Measurements from ENCODE around the gene FHL3.
"Not testable (repeated sequence)": the region's sequence is repeated elsewhere in the genome, so short reads cannot be mapped to it uniquely, and the experiment has no call there.

The FHL3 gene

DNA sequence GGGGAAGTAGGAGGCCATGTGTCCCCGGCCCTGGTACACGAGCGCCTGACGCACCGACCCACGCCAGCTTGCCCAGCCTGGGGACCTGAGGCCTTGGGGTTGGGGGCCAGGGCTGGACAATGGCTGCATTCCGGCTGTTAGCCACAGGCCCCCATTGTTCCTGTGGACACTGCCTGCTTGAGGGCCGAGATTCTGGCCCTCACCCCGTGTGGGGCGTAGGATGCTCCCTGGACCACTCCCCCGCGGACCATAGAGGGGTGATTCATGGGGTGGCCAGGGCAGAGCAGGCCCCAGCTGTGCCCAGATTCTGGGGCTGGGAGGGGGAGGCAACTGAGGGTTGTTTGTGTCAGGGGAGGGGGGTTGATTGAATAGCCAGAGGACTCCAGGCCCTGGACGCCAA lies 29.6 kb upstream of the FHL3 start:
- Histone ChIP-seq H3K27me3 (ENCODE audit: insufficient read depth, low read length, poor library complexity) (no peaks in the 10 kb centered on the region), H3K27ac (ENCODE audit: low read depth, low read length) (no peak overlapping the region), H3K56ac (ENCODE audit: low read length) (no peak overlapping the region), H3K79me2 (ENCODE audit: control insufficient read depth, insufficient read depth, low read length) (no peaks in the 10 kb centered on the region), H2BK15ac (replicated peaks; ENCODE audit: low read depth) (no peak overlapping the region), H2BK5ac (ENCODE audit: low read length) (no peak overlapping the region), H3K9ac (ENCODE audit: low read length) (no peak overlapping the region), H3K4me1 (ENCODE audit: control insufficient read depth, low read depth, low read length) (peaks cover 5% of the 10 kb centered on the region), H2AK5ac (ENCODE audit: low read length) (no peak overlapping the region), H3K79me1 (ENCODE audit: low read length) (no peaks in the 10 kb centered on the region), H3K4ac (ENCODE audit: low read depth, low read length) (no peak overlapping the region), H3K18ac (ENCODE audit: low read length) (no peak overlapping the region), H2BK120ac (ENCODE audit: low read depth, low read length) (no peak overlapping the region), H3K36me3 (ENCODE audit: control insufficient read depth, insufficient read depth, low read length) (no peaks in the 10 kb centered on the region), H3K4me3 (ENCODE audit: low read length) (no peak overlapping the region), H4K8ac (ENCODE audit: low read depth, low read length) (no peak overlapping the region), H3K4me2 (ENCODE audit: low read length) (no peak overlapping the region), H4K5ac (ENCODE audit: low read length) (no peak overlapping the region), H3K23ac (ENCODE audit: low read length) (no peak overlapping the region)
- WGBS (ENCODE audit: extremely low coverage, insufficient coverage, low lambda C conversion rate) = no CpG with 5 or more reads among the region's 13 CpGs
- DNase-seq = no peak

DNA sequence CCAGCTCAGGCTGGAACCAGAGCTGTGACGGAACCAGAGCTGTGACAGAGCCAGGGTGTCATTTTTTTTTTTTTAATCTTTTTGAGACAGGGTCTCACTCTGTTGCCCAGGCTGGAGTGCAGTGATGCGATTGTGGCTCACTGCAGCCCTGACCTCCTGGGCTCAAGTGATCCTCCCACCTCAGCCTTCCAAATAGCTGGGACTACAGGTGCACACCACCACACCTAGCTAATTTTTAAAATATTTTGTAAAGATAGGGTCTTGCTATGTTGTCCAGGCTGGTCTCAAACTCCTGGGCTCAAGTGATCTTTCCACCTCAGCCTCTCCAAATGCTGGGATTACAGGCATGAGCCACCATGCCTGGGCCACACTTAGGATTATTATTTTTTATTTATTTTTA lies 27.7 kb upstream of the FHL3 start:
- H4K8ac ChIP-seq (ENCODE audit: low read depth, low read length); H2BK15ac ChIP-seq (replicated peaks; ENCODE audit: low read depth); H4K5ac ChIP-seq (ENCODE audit: low read length); H3K4me2 ChIP-seq (ENCODE audit: low read length); H3K18ac ChIP-seq (ENCODE audit: low read length); H3K79me2 ChIP-seq (ENCODE audit: control insufficient read depth, insufficient read depth, low read length); H3K4ac ChIP-seq (ENCODE audit: low read depth, low read length); H3K4me3 ChIP-seq (ENCODE audit: low read length); H3K27ac ChIP-seq (ENCODE audit: low read depth, low read length); DNase-seq; H3K23ac ChIP-seq (ENCODE audit: low read length); H2BK120ac ChIP-seq (ENCODE audit: low read depth, low read length); H2BK5ac ChIP-seq (ENCODE audit: low read length); H3K9ac ChIP-seq (ENCODE audit: low read length); H3K36me3 ChIP-seq (ENCODE audit: control insufficient read depth, insufficient read depth, low read length); H3K27me3 ChIP-seq (ENCODE audit: insufficient read depth, low read length, poor library complexity); H3K79me1 ChIP-seq (ENCODE audit: low read length); H3K56ac ChIP-seq (ENCODE audit: low read length); H2AK5ac ChIP-seq (ENCODE audit: low read length): not testable (repeated sequence)
- WGBS (ENCODE audit: extremely low coverage, insufficient coverage, low lambda C conversion rate) = no CpG with 5 or more reads among the region's 2 CpGs
- H3K4me1 ChIP-seq (ENCODE audit: control insufficient read depth, low read depth, low read length) = peaks cover 16% of the 10 kb centered on the region

DNA sequence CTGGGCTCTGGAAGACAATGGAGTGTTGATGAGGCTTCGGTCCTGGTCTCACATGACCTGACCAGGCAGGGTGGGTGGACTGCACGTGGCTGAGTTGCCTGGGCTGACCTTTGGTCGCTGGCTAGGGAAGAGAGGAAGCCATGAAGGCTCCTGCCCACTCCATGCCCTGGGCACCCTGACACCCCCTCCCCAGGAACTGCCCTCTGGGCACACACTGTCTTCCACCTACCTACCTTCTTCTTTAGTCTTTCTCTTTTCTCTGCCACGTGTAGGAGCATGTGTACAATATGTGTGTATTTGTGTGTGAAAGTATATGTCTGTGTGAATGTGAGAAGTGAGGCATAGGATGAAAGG lies 26.2 kb upstream of the FHL3 start:
- Histone ChIP-seq H4K8ac (ENCODE audit: low read depth, low read length) (no peak overlapping the region), H3K36me3 (ENCODE audit: control insufficient read depth, insufficient read depth, low read length) (no peaks in the 10 kb centered on the region), H3K18ac (ENCODE audit: low read length) (no peak overlapping the region), H3K27me3 (ENCODE audit: insufficient read depth, low read length, poor library complexity) (no peaks in the 10 kb centered on the region), H3K79me1 (ENCODE audit: low read length) (no peaks in the 10 kb centered on the region), H3K4me2 (ENCODE audit: low read length) (no peak overlapping the region), H3K4me3 (ENCODE audit: low read length) (no peak overlapping the region), H2BK120ac (ENCODE audit: low read depth, low read length) (no peak overlapping the region), H2AK5ac (ENCODE audit: low read length) (no peak overlapping the region), H2BK5ac (ENCODE audit: low read length) (no peak overlapping the region), H3K23ac (ENCODE audit: low read length) (no peak overlapping the region), H3K27ac (ENCODE audit: low read depth, low read length) (no peak overlapping the region), H3K4ac (ENCODE audit: low read depth, low read length) (no peak overlapping the region), H4K5ac (ENCODE audit: low read length) (no peak overlapping the region), H3K9ac (ENCODE audit: low read length) (no peak overlapping the region), H3K56ac (ENCODE audit: low read length) (peak overlapping the region; percentile 17), H3K79me2 (ENCODE audit: control insufficient read depth, insufficient read depth, low read length) (no peaks in the 10 kb centered on the region), H3K4me1 (ENCODE audit: control insufficient read depth, low read depth, low read length) (peaks cover 16% of the 10 kb centered on the region), H2BK15ac (replicated peaks; ENCODE audit: low read depth) (no peak overlapping the region)
- no peak for DNase-seq
- WGBS (ENCODE audit: extremely low coverage, insufficient coverage, low lambda C conversion rate) = no CpG with 5 or more reads among the region's 4 CpGs

DNA sequence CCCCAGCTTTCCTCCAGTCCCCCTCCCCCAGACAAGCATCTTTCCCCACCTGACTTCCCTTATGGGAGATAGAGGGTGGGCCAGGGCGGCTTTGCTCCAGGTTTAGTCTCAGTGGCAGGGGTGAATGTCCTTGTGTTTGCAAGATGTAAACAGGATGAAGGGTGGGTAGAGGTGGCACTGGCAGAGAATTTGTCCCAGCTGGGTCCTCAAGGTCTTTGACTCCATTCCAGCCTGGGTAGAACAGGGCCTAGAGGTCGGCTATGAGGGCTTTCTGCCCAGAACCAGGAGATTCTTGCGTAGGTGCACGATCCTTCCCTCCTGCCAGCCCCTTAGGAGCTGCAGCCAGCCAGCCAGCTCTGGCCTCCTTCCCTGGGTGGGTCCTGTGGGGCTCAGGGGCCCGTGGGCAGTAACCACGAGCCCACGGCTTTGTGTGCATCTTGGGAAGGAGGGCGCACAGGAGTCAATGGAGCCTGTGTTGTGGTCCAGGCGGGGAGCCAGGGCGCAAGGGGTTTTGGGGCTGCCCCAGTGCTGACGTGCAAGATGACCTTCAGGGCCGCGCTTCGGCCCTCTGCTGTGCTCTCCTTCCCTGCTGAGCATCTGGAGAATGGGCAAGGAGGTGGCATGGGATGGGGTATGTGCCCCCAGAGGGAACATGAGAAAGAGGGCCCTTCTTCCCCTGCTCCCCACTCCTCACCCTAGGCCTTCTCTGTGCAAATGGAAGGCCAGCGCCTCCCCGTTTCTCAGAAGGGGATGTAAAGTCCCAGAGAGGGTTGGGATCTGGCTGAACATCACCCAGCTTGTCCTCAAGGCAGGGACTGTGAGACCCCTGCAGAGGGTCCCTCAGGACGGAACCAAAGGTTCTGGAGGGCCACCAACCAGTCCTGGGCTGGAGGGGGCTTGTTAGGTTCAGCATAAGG lies 25.5 kb upstream of the FHL3 start:
- Histone ChIP-seq H3K79me2 (ENCODE audit: control insufficient read depth, insufficient read depth, low read length) (no peaks in the 10 kb centered on the region), H2AK5ac (ENCODE audit: low read length) (peak overlapping the region; percentile 49), H3K36me3 (ENCODE audit: control insufficient read depth, insufficient read depth, low read length) (no peaks in the 10 kb centered on the region), H2BK15ac (replicated peaks; ENCODE audit: low read depth) (no peak overlapping the region), H3K56ac (ENCODE audit: low read length) (peak overlapping the region; percentile 52), H4K5ac (ENCODE audit: low read length) (no peak overlapping the region), H3K9ac (ENCODE audit: low read length) (no peak overlapping the region), H3K4me1 (ENCODE audit: control insufficient read depth, low read depth, low read length) (peaks cover 16% of the 10 kb centered on the region), H3K23ac (ENCODE audit: low read length) (no peak overlapping the region), H3K27me3 (ENCODE audit: insufficient read depth, low read length, poor library complexity) (no peaks in the 10 kb centered on the region), H3K27ac (ENCODE audit: low read depth, low read length) (peak overlapping the region; percentile 2), H3K4me3 (ENCODE audit: low read length) (no peak overlapping the region), H2BK5ac (ENCODE audit: low read length) (peak overlapping the region; percentile 40), H2BK120ac (ENCODE audit: low read depth, low read length) (no peak overlapping the region), H3K79me1 (ENCODE audit: low read length) (no peaks in the 10 kb centered on the region), H3K18ac (ENCODE audit: low read length) (peak overlapping the region; percentile 16), H4K8ac (ENCODE audit: low read depth, low read length) (no peak overlapping the region), H3K4me2 (ENCODE audit: low read length) (no peak overlapping the region), H3K4ac (ENCODE audit: low read depth, low read length) (no peak overlapping the region)
- DNase-seq = no peak
- WGBS (ENCODE audit: extremely low coverage, insufficient coverage, low lambda C conversion rate) = no CpG with 5 or more reads among the region's 17 CpGs

DNA sequence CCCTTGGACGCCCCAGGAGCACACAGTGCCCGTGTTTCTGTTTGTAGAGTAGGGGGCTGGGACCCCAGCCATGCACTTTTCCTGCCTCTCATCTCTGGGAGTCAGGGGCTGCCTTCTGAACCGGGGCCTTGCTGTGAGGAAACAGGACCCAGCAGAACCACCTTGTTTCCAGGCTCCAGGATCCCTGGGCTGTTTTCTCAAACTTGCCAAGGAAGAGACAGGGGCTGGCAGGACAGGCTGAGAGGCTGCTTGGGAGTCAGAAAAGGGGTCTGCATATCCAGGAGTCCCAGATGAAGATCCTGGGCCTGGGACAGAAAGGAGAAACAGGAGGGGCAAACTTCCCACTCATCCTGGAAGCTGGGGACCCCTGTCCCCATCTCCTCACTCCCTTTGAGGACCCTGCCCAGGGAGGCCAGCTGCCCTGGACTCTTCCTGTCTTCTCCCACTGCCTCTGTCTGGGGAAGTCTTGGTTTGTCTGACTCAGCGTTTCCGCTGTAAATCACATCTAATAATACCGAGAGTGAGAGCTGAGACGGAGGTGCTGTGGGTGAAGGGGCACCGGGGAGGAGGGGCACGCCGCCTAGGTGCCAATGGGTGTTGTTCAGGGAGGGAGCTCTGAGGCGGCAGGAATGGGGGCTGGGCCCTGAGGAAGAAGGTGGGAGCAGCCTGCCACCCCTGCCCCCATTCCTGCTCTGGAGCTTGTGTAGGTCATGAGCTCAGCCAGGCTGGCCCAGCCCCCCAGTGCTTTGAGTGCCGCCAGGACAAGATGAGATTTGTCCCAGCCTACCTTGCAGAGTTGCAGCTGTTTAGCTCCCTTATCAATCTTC lies 24.6 kb upstream of the FHL3 start:
- peak; percentile 88 for DNase-seq
- Histone ChIP-seq H2AK5ac (ENCODE audit: low read length) (peak overlapping the region; percentile 46), H3K56ac (ENCODE audit: low read length) (peak overlapping the region; percentile 85), H4K8ac (ENCODE audit: low read depth, low read length) (no peak overlapping the region), H3K23ac (ENCODE audit: low read length) (peak overlapping the region; percentile 95), H3K4me2 (ENCODE audit: low read length) (peak overlapping the region; percentile 16), H3K4ac (ENCODE audit: low read depth, low read length) (peak overlapping the region; percentile 8), H2BK5ac (ENCODE audit: low read length) (peak overlapping the region; percentile 85), H3K4me1 (ENCODE audit: control insufficient read depth, low read depth, low read length) (peaks cover 16% of the 10 kb centered on the region), H3K36me3 (ENCODE audit: control insufficient read depth, insufficient read depth, low read length) (peaks cover 6% of the 10 kb centered on the region), H3K27ac (ENCODE audit: low read depth, low read length) (peak overlapping the region; percentile 46), H4K5ac (ENCODE audit: low read length) (no peak overlapping the region), H3K18ac (ENCODE audit: low read length) (peak overlapping the region; percentile 54), H2BK120ac (ENCODE audit: low read depth, low read length) (peak overlapping the region; percentile 8), H3K4me3 (ENCODE audit: low read length) (no peak overlapping the region), H3K27me3 (ENCODE audit: insufficient read depth, low read length, poor library complexity) (no peaks in the 10 kb centered on the region), H3K79me2 (ENCODE audit: control insufficient read depth, insufficient read depth, low read length) (no peaks in the 10 kb centered on the region), H2BK15ac (replicated peaks; ENCODE audit: low read depth) (no peak overlapping the region), H3K79me1 (ENCODE audit: low read length) (no peaks in the 10 kb centered on the region), H3K9ac (ENCODE audit: low read length) (peak overlapping the region; percentile 49)
- WGBS (ENCODE audit: extremely low coverage, insufficient coverage, low lambda C conversion rate) = no CpG with 5 or more reads among the region's 12 CpGs
